HL-60 (cell line): ENCODE results near the gene VTI1A.

Experiments
- DNase-seq, 2 experiments: peaks; one replicate each; pipeline ENCODE4 v3.0.0-alpha.2; 2010 to 2020; ENCODE audit warnings: low read depth in 1 of 2, low spot score in 1 of 2
- H3K27ac ChIP-seq: fragments of 250-450 bp; sonication (Bioruptor Pico); replicated peaks from 2 replicates; pipeline ENCODE4 v1.5.1; 2020; ENCODE audit warnings: mild to moderate bottlenecking, moderate library complexity
- H3K27me3 ChIP-seq: fragments of 250-450 bp; sonication (Bioruptor Pico); 2 replicates; pipeline ENCODE4 v1.5.1; 2021; ENCODE audit warnings: mild to moderate bottlenecking, moderate library complexity; ENCODE audit not compliant: insufficient read depth, poor library complexity, severe bottlenecking
- H3K4me3 ChIP-seq: replicated peaks from 2 replicates; pipeline ENCODE4 v1.5.1; 2011; ENCODE audit warnings: mild to moderate bottlenecking, control low read depth, low read length; ENCODE audit not compliant: insufficient read depth
- CTCF ChIP-seq: IDR thresholded peaks from one replicate; pipeline ENCODE4 v1.5.1; 2011; ENCODE audit warnings: low read length, control low read depth, inconsistent platforms; ENCODE audit not compliant: insufficient read depth
- GABPA ChIP-seq: IDR thresholded peaks from 2 replicates; pipeline ENCODE4 v1.6.1; 2012; ENCODE audit warnings: low read depth
- POLR2AphosphoS5 ChIP-seq: IDR thresholded peaks from 2 replicates; pipeline ENCODE4 v1.6.1; 2012; ENCODE audit warnings: low read depth
- SPI1 ChIP-seq: IDR thresholded peaks from 2 replicates; pipeline ENCODE4 v1.6.1; 2012; ENCODE audit warnings: low read depth, mild to moderate bottlenecking, borderline replicate concordance
- TF ChIP-seq, protein P1 (sequence below): IDR thresholded peaks from 2 replicates; pipeline ENCODE4 v1.6.1; 2012; ENCODE audit warnings: low read depth; ENCODE audit not compliant: insufficient replicate concordance

VTI1A gene

GRCh38 chr10:112502536-112502935 is 55.5 kb downstream of the VTI1A start:
- no peak overlapping the region for H3K27ac ChIP-seq
- TF ChIP-seq GABPA (no peak), POLR2AphosphoS5 (no peak), CTCF (no peak), SPI1 (no peak)
- TF ChIP-seq, protein P1, sequence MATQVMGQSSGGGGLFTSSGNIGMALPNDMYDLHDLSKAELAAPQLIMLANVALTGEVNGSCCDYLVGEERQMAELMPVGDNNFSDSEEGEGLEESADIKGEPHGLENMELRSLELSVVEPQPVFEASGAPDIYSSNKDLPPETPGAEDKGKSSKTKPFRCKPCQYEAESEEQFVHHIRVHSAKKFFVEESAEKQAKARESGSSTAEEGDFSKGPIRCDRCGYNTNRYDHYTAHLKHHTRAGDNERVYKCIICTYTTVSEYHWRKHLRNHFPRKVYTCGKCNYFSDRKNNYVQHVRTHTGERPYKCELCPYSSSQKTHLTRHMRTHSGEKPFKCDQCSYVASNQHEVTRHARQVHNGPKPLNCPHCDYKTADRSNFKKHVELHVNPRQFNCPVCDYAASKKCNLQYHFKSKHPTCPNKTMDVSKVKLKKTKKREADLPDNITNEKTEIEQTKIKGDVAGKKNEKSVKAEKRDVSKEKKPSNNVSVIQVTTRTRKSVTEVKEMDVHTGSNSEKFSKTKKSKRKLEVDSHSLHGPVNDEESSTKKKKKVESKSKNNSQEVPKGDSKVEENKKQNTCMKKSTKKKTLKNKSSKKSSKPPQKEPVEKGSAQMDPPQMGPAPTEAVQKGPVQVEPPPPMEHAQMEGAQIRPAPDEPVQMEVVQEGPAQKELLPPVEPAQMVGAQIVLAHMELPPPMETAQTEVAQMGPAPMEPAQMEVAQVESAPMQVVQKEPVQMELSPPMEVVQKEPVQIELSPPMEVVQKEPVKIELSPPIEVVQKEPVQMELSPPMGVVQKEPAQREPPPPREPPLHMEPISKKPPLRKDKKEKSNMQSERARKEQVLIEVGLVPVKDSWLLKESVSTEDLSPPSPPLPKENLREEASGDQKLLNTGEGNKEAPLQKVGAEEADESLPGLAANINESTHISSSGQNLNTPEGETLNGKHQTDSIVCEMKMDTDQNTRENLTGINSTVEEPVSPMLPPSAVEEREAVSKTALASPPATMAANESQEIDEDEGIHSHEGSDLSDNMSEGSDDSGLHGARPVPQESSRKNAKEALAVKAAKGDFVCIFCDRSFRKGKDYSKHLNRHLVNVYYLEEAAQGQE = no peak
- no peak overlapping the region for H3K4me3 ChIP-seq
- no peak for DNase-seq
- H3K27me3 ChIP-seq = no peaks in the 10 kb centered on the region

- Histone ChIP-seq H3K4me3 (no peak overlapping the region), H3K27ac (no peak overlapping the region), H3K27me3 (no peaks in the 10 kb centered on the region)
- no peak for TF ChIP-seq CTCF
- TF ChIP-seq, protein P1 = no peak
- TF ChIP-seq POLR2AphosphoS5 = no peak
- no peak for TF ChIP-seq GABPA
- no peak for TF ChIP-seq SPI1
- no peak for DNase-seq
These were observed 56.6 kb downstream of the VTI1A start for GRCh38 chr10:112503643-112504042.

GRCh38 chr10:112507046-112507445 is 60.0 kb downstream of the VTI1A start:
- Histone ChIP-seq H3K4me3 (no peak overlapping the region), H3K27me3 (no peaks in the 10 kb centered on the region), H3K27ac (no peak overlapping the region)
- no peak for DNase-seq
- TF ChIP-seq POLR2AphosphoS5 (no peak), GABPA (no peak), SPI1 (no peak), CTCF (no peak)
- TF ChIP-seq, protein P1 = no peak
